Heart left ventricle (tissue), 16 donors: Measurements from ENCODE around the gene DAD1. TPM values are rescaled to one million over a fixed set of nuclear protein-coding genes. Genes with fewer than 3 reads are reported as not detected.

ENCODE experiments used
- ATAC-seq, 4 donors: fragments of 200-7000 bp; cut with Tn5 transposase; one replicate each; pipeline ENCODE4 v1.9.1; 2020 to 2022; ENCODE audit warnings: moderate library complexity in 4 of 4, mild to moderate bottlenecking in 3 of 4, moderate number of reproducible peaks in 1 of 4
- DNase-seq, 5 donors: peaks; one replicate each; pipeline ENCODE4 v3.0.0-alpha.2; 2020
- H3K27ac ChIP-seq, 12 donors: fragments of 200-600 bp; sonication (generic) in 4 of 12; one replicate each; pipeline versions ENCODE4 v1.5.0 to v1.8.0; 2016 to 2022; ENCODE audit warnings: mild to moderate bottlenecking in 2 of 12
- H3K27me3 ChIP-seq, 9 donors: fragments of 200-600 bp; sonication (generic) in 2 of 9; one replicate each; pipeline versions ENCODE4 v1.5.1 to v1.8.0; 2016 to 2022; ENCODE audit warnings: mild to moderate bottlenecking in 3 of 9
- H3K36me3 ChIP-seq, 9 donors: fragments of 200-600 bp; sonication (generic) in 2 of 9; one replicate each; pipeline versions ENCODE4 v1.5.0 to v1.8.0; 2018 to 2022; ENCODE audit warnings: mild to moderate bottlenecking in 2 of 9
- H3K4me1 ChIP-seq, 12 donors: fragments of 200-600 bp; sonication (generic) in 4 of 12; one replicate each; pipeline versions ENCODE4 v1.5.0 to v1.8.0; 2016 to 2022; ENCODE audit warnings: mild to moderate bottlenecking in 3 of 12
- H3K4me3 ChIP-seq, 12 donors: fragments of 200-600 bp; sonication (generic) in 4 of 12; one replicate each; pipeline versions ENCODE4 v1.5.0 to v1.8.0; 2017 to 2022; ENCODE audit warnings: mild to moderate bottlenecking in 9 of 12, moderate library complexity in 4 of 12
- H3K9me3 ChIP-seq, 12 donors: fragments of 200-600 bp; sonication (generic) in 4 of 12; one replicate each; pipeline versions ENCODE4 v1.5.0 to v1.8.0; 2016 to 2022; ENCODE audit warnings: mild to moderate bottlenecking in 1 of 12
- POLR2A ChIP-seq, 2 donors: fragments of 450-650 bp; IDR thresholded peaks; one replicate each; pipeline ENCODE4 v1.6.1; 2017; ENCODE audit warnings: antibody characterized with exemption in 2 of 2, mild to moderate bottlenecking in 2 of 2, moderate library complexity in 2 of 2
- WGBS, 4 donors: extraction: QIAGEN DNeasy Blood & Tissue Kit in 2 of 4; methylation state at CpG; one replicate each; pipeline versions ENCODE4 v1.1.5 to v1.1.7; 2013 to 2018; 5-methylcytosine and 5-hydroxymethylcytosine counted together
- intact Hi-C, 10 donors: fragments of 100-400 bp; cut with DNase I; formaldehyde crosslinking; loops; one replicate each; pipeline versions ENCODE4 v1.11.1 to v1.14.2; 2022
- polyA plus RNA-seq, 2 donors: library from polyadenylated mRNA; stranded (reverse); fragments of 200-250 nt; gene quantifications; one replicate each; pipeline ENCODE4 v1.2.3, GENCODE V29; 2013
- total RNA-seq, 9 donors: library from RNA; depleted of rRNA in 2 of 9; stranded (reverse); fragments of >200 nt in 2 of 9; fragmentation: NEBNext Ultra II Directional in 3 of 9; extraction: Animal tissue kit (Norgen Biotek cat#: 25700) in 3 of 9; gene quantifications; one replicate each; pipeline versions ENCODE4 v1.1.0 to v1.2.4, GENCODE V29; 2016 to 2023
- TF ChIP-seq, protein P1 (sequence below), 12 donors: fragments of 200-600 bp; sonication (generic) in 4 of 12; IDR thresholded peaks; one replicate each; pipeline versions ENCODE4 v1.5.0 to v1.8.0; 2018 to 2022; ENCODE audit warnings: antibody characterized with exemption in 12 of 12, mild to moderate bottlenecking in 5 of 12
- donor health status: ischemic (EF 13 %, LVEDD 7.1; RV severe dilation, severe dysfunction).
- donor health status: healthy with polysubstance abuse.
- donor health status: DM: no; HTN: yes; CAD: no.
- donor health status: DM: no; HTN: no; CAD: no.
- donor health status: ischemic (EF 25% LVEDD 6.9; RV normal size, moderate dysfunction).
- donor health status: ischemic (EF 25% LVEDD 5.7; RV mildly dilated, moderate dysfunction).
- donor health status: healthy.
- donor health status: DM: yes; HTN: yes; CAD: no.
- donor health status: ischemic (EF 35%, LVEDD 5.7; RV mildly dilated, moderate dysfunction).
- donor health status: nonischemic (EF 11% LVEDD 7.7; RV severe dilation, severe dysfunction).
- donor health status: DM: yes; HTN: yes; CAD: no.
- donor health status: PGD.
- donor health status: ischemic (EF 29% LVEDD 5.4; RV normal size, mild dysfunction).
- donor health status: nonischemic (EF 23%, LVEDD 6.1; RV moderate dilation, normal function).

DAD1 gene
- total and polyA plus RNA-seq, 11 donors: 108 to 402 (median 147) TPM

DNA sequence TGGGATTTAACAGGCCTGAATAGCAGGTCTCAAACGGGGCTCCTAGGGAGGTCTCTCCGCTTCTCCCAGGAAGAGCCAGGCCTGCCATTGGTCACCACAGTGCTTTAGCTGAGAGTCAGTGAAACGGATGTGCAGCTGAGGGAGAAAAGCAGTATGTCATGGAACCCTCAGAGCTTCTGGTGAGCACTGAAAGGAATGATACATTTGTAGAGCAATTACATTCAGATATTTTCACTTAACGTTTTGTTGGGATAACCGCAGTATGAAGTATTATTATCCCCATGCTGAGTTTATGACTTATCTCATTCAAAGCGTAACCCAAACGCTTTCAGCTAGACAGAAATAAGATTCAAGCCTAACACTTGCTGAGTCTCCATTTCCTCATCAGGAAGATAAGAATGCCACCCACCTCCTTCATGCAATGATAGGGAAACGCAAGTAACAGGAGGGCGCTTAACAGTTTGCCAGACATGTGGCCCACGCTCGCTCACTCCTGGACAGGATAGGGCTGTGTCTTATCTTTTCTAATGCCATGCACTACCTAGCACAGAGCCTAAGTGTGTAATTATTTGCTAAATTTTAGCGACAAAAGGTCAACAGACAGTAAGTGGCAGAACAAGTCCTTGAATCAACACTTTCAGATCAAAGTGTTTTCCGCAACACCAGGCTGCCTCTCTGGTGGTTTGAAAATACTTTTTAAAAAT, 28.2 kb downstream of the DAD1 start:
- Histone ChIP-seq H3K27me3 (no peaks in the 10 kb centered on the region), H3K4me3 (no peak overlapping the region), H3K36me3 (peaks cover 0 to 32% (median 21%) of the 10 kb centered on the region in 9 donors), H3K27ac (peak overlapping the region in 2 of 12 donors; percentile 1 to 83), H3K9me3 (no peaks in the 10 kb centered on the region), H3K4me1 (peaks cover 0 to 94% (median 32%) of the 10 kb centered on the region in 12 donors)
- TF ChIP-seq, protein P1, sequence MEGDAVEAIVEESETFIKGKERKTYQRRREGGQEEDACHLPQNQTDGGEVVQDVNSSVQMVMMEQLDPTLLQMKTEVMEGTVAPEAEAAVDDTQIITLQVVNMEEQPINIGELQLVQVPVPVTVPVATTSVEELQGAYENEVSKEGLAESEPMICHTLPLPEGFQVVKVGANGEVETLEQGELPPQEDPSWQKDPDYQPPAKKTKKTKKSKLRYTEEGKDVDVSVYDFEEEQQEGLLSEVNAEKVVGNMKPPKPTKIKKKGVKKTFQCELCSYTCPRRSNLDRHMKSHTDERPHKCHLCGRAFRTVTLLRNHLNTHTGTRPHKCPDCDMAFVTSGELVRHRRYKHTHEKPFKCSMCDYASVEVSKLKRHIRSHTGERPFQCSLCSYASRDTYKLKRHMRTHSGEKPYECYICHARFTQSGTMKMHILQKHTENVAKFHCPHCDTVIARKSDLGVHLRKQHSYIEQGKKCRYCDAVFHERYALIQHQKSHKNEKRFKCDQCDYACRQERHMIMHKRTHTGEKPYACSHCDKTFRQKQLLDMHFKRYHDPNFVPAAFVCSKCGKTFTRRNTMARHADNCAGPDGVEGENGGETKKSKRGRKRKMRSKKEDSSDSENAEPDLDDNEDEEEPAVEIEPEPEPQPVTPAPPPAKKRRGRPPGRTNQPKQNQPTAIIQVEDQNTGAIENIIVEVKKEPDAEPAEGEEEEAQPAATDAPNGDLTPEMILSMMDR (IDR thresholded peaks at IDR 0.05): no peak
- no peak for TF ChIP-seq POLR2A (IDR thresholded peaks at IDR 0.05)
- DNase-seq (no peak), ATAC-seq (no peak)
- 71 to 79% (median 74%) methylated on average over 13 of the region's 13 CpGs for WGBS, 4 donors
- intact Hi-C loops: loop anchor here in 4 of 10 donors (5.0 to 10.0 kb wide), 4 partner anchors 154 to 294 kb away; partner anchors contain the start of gene MRPL52 (in 2 of the 4)

DNA sequence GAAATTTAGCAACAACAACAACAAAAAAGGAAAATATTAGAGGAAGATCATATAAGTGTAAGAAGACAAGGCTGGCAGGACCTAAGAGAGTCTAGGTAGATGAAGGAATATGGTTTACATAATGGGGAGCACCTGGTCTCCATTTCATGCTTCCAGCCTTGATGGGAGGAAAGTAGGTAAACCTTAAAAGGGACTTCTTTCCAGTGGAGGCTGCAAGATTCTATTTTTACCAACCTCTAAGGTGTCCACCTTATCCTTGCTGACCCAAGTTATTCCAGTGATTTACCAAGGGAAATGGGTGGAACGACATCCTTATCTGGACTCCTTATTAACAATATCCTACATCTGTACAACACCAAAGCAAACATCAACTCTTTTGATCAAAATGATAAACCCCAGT, 30.0 kb downstream of the DAD1 start:
- H3K4me3 ChIP-seq: no peak overlapping the region
- DNase-seq (no peak), ATAC-seq (no peak)
- H3K27me3 ChIP-seq: no peaks in the 10 kb centered on the region
- H3K9me3 ChIP-seq: no peaks in the 10 kb centered on the region
- peak overlapping the region in 11 of 12 donors; percentile 4 to 83 (median 58) for H3K27ac ChIP-seq
- H3K36me3 ChIP-seq: peaks cover 0 to 15% (median 4%) of the 10 kb centered on the region in 9 donors
- intact Hi-C loops: loop anchor here (2.0 to 10.0 kb wide), 16 partner anchors 77 to 496 kb away; partner anchors contain the start of genes AJUBA (in 2 of the 10), SLC7A7 (in 2 of the 10) and CDH24 (in 1 of the 10)
- H3K4me1 ChIP-seq: peaks cover 0 to 85% (median 31%) of the 10 kb centered on the region in 12 donors
- TF ChIP-seq, protein P1 (IDR thresholded peaks at IDR 0.05): no peak
- TF ChIP-seq POLR2A (IDR thresholded peaks at IDR 0.05): no peak
- 56 to 80% (median 60%) methylated on average over 1 of the region's 1 CpG for WGBS, 4 donors

DNA sequence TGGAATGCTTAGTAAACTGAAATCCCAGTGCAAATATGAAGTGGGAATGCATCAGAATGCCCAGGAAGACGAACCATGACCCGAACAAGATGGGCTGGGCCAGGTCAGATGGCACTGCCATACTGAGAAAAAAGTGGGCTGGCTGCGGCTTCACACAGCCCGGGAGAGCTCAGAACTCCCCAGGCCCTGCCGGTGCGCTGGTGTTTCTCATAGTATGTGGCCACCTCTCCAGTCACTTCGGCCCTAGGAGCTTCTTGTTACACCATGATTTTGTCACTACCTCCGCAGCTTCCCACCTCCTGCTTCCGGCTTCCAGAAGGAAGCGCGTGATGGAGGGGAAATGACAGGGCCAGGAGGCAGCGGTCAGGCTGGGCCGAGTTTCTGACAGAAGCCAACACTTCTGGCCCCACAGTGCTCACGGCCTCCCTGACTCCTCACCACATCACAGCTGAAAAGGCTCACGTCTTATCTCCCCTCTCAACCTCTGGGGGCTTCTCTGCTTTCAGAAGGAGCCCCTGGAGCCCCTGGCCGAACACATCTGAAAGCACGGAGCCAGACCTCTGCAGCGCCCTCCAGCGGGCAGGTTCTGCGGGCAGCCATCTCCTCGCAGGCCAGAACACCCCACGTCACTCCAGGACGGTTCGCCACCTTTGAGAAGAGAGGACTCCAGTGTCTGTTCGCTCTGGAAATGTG, 30.7 kb downstream of the DAD1 start:
- Histone ChIP-seq H3K36me3 (peaks cover 0 to 11% (median 0%) of the 10 kb centered on the region in 9 donors), H3K27me3 (no peaks in the 10 kb centered on the region), H3K27ac (peak overlapping the region in 11 of 12 donors; percentile 11 to 83 (median 54)), H3K9me3 (no peaks in the 10 kb centered on the region), H3K4me3 (no peak overlapping the region), H3K4me1 (peaks cover 0 to 81% (median 30%) of the 10 kb centered on the region in 12 donors)
- intact Hi-C loops: loop anchor here (2.0 to 10.0 kb wide), 16 partner anchors 76 to 496 kb away; partner anchors contain the start of genes AJUBA (in 2 of the 10), SLC7A7 (in 2 of the 10) and CDH24 (in 1 of the 10)
- WGBS, 4 donors: 69 to 80% (median 72%) methylated on average over 25 of the region's 25 CpGs
- ATAC-seq (peak in 1 of 4 donors; percentile 47), DNase-seq (no peak)
- TF ChIP-seq, protein P1 (IDR thresholded peaks at IDR 0.05): peak in 3 of 12 donors; percentile 8 to 20 (median 17)
- no peak for TF ChIP-seq POLR2A (IDR thresholded peaks at IDR 0.05)

DNA sequence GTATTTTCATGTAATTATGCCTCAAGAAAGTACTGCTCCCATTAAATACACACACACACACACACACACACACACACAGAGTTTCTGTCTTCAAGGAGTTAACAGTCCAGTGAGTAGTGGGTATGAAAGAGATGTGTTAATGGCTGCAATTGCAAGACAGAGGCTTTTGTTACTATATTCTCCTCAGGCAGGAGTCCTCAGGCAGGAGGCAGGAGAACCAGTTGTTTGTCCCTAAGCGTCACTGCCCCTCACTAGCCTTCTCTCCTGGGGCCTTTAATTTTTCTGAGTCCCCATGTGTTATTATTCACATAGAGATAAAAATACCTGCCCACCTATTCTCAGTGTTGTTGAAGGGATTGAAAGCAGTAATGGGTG, 31.2 kb downstream of the DAD1 start:
- Histone ChIP-seq H3K9me3 (no peaks in the 10 kb centered on the region), H3K27me3 (no peaks in the 10 kb centered on the region), H3K4me1 (peaks cover 0 to 77% (median 30%) of the 10 kb centered on the region in 12 donors), H3K36me3 (peaks cover 0 to 8% (median 0%) of the 10 kb centered on the region in 9 donors), H3K4me3 (no peak overlapping the region), H3K27ac (peak overlapping the region in 11 of 12 donors; percentile 11 to 83 (median 54))
- intact Hi-C loops: loop anchor here (1.0 to 10.0 kb wide), 18 partner anchors 76 to 497 kb away; partner anchors contain the start of genes AJUBA (in 2 of the 10), SLC7A7 (in 2 of the 10) and CDH24 (in 1 of the 10)
- TF ChIP-seq POLR2A (IDR thresholded peaks at IDR 0.05): no peak
- TF ChIP-seq, protein P1 (IDR thresholded peaks at IDR 0.05): no peak
- 72 to 88% (median 82%) methylated on average over 1 of the region's 1 CpG for WGBS, 4 donors
- DNase-seq (no peak), ATAC-seq (no peak)
